Lower leg skin (tissue), 3 donors: ENCODE data around the gene FCF1.

Experiments used
- CTCF ChIP-seq, 3 donors: fragments of 450-650 bp; IDR thresholded peaks; one replicate each; pipeline ENCODE4 v1.5.1; 2016; ENCODE audit warnings: antibody characterized with exemption in 3 of 3, mild to moderate bottlenecking in 3 of 3, moderate library complexity in 2 of 3
- POLR2A ChIP-seq, 2 donors: fragments of 450-650 bp; IDR thresholded peaks; one replicate each; pipeline ENCODE4 v1.6.1; 2016 to 2017; ENCODE audit warnings: antibody characterized with exemption in 2 of 2, mild to moderate bottlenecking in 1 of 2, moderate library complexity in 1 of 2

GRCh38 chr14:74747237-74747636 is 34.3 kb downstream of the FCF1 start:
- TF ChIP-seq POLR2A (IDR thresholded peaks at IDR 0.05) = no peak
- no peak for TF ChIP-seq CTCF (IDR thresholded peaks at IDR 0.05)
